T47D (cell line): ENCODE data around the gene NATD1.

Experiments
- DNase-seq, 2 experiments: peaks; one replicate each; pipeline versions ENCODE4 v3.0.0 to v3.0.0-alpha.2; 2011 to 2012; ENCODE audit warnings: low read depth in 1 of 2, low spot score in 1 of 2
- JUND ChIP-seq: IDR thresholded peaks from 2 replicates; pipeline ENCODE4 v1.6.1; 2012; ENCODE audit warnings: low read depth
- in situ Hi-C: cut with HindIII; loops from 2 replicates; pipeline ENCODE4 v1.10.0; 2016; ENCODE audit warnings: low sequenced_read_pairs, low pct_unique_long_range_greater_than_20kb

The NATD1 gene

GRCh38 chr17:21252796-21253645, at the start of gene NATD1:
NATD1 (minus strand) TSS chr17:21253410; CDS start chr17:21253264, 146 bp downstream.
- DNase-seq, result peak; percentile 64 to 83
- in situ Hi-C loops, result no loop called here
- TF ChIP-seq JUND, result no peak

- no peak for TF ChIP-seq JUND
- DNase-seq, result no peak
- in situ Hi-C loops, result no loop called here
These were observed 48.7 kb upstream of the NATD1 start for GRCh38 chr17:21301593-21302550.

- no peak for TF ChIP-seq JUND
- in situ Hi-C loops, result no loop called here
- no peak for DNase-seq
These were observed 47.7 kb upstream of the NATD1 start for GRCh38 chr17:21300601-21301571.

GRCh38 chr17:21299981-21300600, 46.9 kb upstream of the NATD1 start:
- in situ Hi-C loops, result no loop called here
- no peak for TF ChIP-seq JUND

GRCh38 chr17:21298983-21299519, 45.8 kb upstream of the NATD1 start:
- no peak for TF ChIP-seq JUND
- in situ Hi-C loops, result no loop called here
- no peak for DNase-seq

More at GRCh38 chr17:21299981-21300600, 46.9 kb upstream of the NATD1 start:
- no peak for DNase-seq

- no peak for TF ChIP-seq JUND
- DNase-seq, result no peak
- in situ Hi-C loops, result no loop called here
These were observed 45.1 kb upstream of the NATD1 start for GRCh38 chr17:21298056-21298982.

- DNase-seq, result no peak
- no peak for TF ChIP-seq JUND
- in situ Hi-C loops, result no loop called here
These were observed 44.4 kb upstream of the NATD1 start for GRCh38 chr17:21297597-21297996.

- in situ Hi-C loops, result no loop called here
- DNase-seq, result no peak
- no peak for TF ChIP-seq JUND
These were observed 43.9 kb upstream of the NATD1 start for GRCh38 chr17:21297026-21297520.

- DNase-seq, result no peak
- TF ChIP-seq JUND, result no peak
- in situ Hi-C loops, result no loop called here
These were observed 43.2 kb upstream of the NATD1 start for GRCh38 chr17:21296097-21297025.
